ENCODE results near the gene PDE4B. TPM values are rescaled to one million over a fixed set of nuclear protein-coding genes. Genes with fewer than 3 reads are reported as not detected.

The PDE4B gene
- total and polyA plus RNA-seq, 2 donors from 2014 or later, result 2.0 to 8.7 TPM

DNA sequence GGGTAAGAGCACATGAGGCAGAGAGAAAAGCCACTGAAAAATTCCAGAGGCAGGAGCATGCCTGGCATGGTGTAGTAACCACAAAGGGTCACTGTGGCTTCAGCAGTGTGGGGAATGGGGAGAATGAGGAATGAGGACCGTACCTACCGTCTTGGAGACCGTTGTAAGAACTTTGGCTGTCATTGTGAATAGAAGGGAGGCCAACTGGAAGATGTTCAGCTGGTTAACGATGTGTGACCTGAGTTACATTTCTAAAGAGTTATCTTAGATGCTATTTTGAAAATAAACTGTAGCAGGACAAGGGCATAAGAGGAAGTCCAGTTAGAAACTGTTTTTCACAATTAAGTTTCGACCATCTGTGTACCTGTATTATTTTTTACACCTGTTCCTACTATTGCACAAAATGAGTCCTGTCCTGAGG lies 375.8 kb downstream of the PDE4B start:
- intact Hi-C loops (cut with DNase I), result no loop called here
- no peak for DNase-seq
- Histone ChIP-seq H3K27me3 (ENCODE audit: control insufficient read depth, insufficient read depth, low read length) (no peaks in the 10 kb centered on the region), H3K4me1 (ENCODE audit: control insufficient read depth in 2 of 3, insufficient read depth in 2 of 3, low read depth in 1 of 3, low read length in 3 of 3) (no peaks in the 10 kb centered on the region), H3K36me3 (ENCODE audit: control insufficient read depth in 2 of 3, insufficient read depth in 3 of 3, low read length in 3 of 3) (no peaks in the 10 kb centered on the region), H3K9me3 (ENCODE audit: control insufficient read depth in 2 of 3, insufficient read depth in 1 of 3, low read length in 3 of 3) (no peaks in the 10 kb centered on the region), H3K4me3 (ENCODE audit: low read length in 3 of 3) (no peak overlapping the region), H3K27ac (ENCODE audit: low read depth in 2 of 2, low read length in 2 of 2) (no peak overlapping the region), H3K9ac (ENCODE audit: low read length in 3 of 3) (no peak overlapping the region)
- FAIRE-seq, result no peak
- TF ChIP-seq, protein P1, sequence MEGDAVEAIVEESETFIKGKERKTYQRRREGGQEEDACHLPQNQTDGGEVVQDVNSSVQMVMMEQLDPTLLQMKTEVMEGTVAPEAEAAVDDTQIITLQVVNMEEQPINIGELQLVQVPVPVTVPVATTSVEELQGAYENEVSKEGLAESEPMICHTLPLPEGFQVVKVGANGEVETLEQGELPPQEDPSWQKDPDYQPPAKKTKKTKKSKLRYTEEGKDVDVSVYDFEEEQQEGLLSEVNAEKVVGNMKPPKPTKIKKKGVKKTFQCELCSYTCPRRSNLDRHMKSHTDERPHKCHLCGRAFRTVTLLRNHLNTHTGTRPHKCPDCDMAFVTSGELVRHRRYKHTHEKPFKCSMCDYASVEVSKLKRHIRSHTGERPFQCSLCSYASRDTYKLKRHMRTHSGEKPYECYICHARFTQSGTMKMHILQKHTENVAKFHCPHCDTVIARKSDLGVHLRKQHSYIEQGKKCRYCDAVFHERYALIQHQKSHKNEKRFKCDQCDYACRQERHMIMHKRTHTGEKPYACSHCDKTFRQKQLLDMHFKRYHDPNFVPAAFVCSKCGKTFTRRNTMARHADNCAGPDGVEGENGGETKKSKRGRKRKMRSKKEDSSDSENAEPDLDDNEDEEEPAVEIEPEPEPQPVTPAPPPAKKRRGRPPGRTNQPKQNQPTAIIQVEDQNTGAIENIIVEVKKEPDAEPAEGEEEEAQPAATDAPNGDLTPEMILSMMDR (IDR thresholded peaks at IDR 0.05; ENCODE audit: borderline replicate concordance, extremely low read depth, insufficient read depth), result no peak

DNA sequence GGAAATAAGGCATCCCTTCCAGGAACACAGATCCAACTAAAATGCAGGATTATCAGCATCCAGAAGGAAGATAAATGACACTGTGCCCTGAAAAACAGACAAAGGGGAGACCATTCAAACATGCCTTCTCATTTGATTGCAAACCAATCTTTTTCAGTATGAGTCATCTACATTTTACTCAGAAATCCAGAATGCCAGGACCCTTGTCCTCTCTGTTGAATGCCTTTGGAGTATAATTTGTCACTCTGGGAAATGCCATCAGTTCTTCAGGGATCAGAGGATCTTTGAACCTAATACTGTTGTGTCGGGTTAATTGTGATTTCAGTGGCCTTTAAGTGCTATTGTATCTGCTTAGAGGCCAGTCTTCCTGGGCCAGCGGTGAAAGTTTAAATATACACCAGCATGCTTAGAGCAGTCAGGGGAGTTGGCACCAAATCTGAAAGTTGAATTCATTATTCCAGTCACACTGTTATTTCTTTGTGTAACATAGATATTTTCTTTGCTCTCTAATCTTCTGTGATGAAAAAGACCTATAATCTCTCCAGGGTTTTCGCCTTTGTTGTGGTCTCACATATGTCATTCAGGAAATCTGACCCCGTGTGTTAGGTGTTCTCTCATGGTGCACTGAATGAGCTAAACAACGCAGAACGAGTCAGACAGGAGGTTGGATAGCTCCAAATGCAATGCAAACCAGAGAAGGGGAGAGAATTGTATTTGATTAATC lies 376.4 kb downstream of the PDE4B start:
- DNase-seq (peak in 1 of 5 donors; percentile 27), FAIRE-seq (no peak)
- H3K4me3 ChIP-seq (ENCODE audit: low read length in 3 of 3), result no peak overlapping the region
- intact Hi-C loops (cut with DNase I), result no loop called here
- no peaks in the 10 kb centered on the region for H3K27me3 ChIP-seq (ENCODE audit: control insufficient read depth, insufficient read depth, low read length)
- H3K9me3 ChIP-seq (ENCODE audit: control insufficient read depth in 2 of 3, insufficient read depth in 1 of 3, low read length in 3 of 3), result no peaks in the 10 kb centered on the region
- TF ChIP-seq, protein P1 (IDR thresholded peaks at IDR 0.05; ENCODE audit: borderline replicate concordance, extremely low read depth, insufficient read depth), result no peak
- no peak overlapping the region for H3K27ac ChIP-seq (ENCODE audit: low read depth in 2 of 2, low read length in 2 of 2)
- H3K4me1 ChIP-seq (ENCODE audit: control insufficient read depth in 2 of 3, insufficient read depth in 2 of 3, low read depth in 1 of 3, low read length in 3 of 3), result no peaks in the 10 kb centered on the region
- no peaks in the 10 kb centered on the region for H3K36me3 ChIP-seq (ENCODE audit: control insufficient read depth in 2 of 3, insufficient read depth in 3 of 3, low read length in 3 of 3)
- H3K9ac ChIP-seq (ENCODE audit: low read length in 3 of 3), result no peak overlapping the region

DNA sequence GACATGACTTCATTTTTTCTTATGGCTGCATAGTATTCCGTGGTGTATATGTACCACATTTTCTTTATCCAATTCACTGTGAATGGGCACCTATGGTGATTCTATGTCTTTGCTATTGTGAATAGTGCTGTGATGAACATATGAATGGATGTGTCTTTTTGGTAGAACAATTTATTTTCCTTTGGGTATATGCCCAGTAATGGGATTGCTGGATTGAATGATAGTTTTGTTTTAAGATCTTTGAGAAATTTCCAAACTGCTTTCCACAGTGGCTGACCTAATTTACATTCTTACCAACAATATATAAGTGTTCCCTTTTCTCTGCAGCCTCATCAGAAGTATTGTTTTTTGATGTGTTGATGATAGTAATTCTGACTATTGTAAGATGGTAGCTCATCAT lies 379.6 kb downstream of the PDE4B start:
- Histone ChIP-seq H3K9ac (ENCODE audit: low read length in 3 of 3) (no peak overlapping the region), H3K27ac (ENCODE audit: low read depth in 2 of 2, low read length in 2 of 2) (no peak overlapping the region), H3K4me3 (ENCODE audit: low read length in 3 of 3) (no peak overlapping the region), H3K36me3 (ENCODE audit: control insufficient read depth in 2 of 3, insufficient read depth in 3 of 3, low read length in 3 of 3) (no peaks in the 10 kb centered on the region), H3K4me1 (ENCODE audit: control insufficient read depth in 2 of 3, insufficient read depth in 2 of 3, low read depth in 1 of 3, low read length in 3 of 3) (peaks cover 0 to 4% (median 0%) of the 10 kb centered on the region in 3 donors), H3K9me3 (ENCODE audit: control insufficient read depth in 2 of 3, insufficient read depth in 1 of 3, low read length in 3 of 3) (no peaks in the 10 kb centered on the region), H3K27me3 (ENCODE audit: control insufficient read depth, insufficient read depth, low read length) (no peaks in the 10 kb centered on the region)
- TF ChIP-seq, protein P1 (IDR thresholded peaks at IDR 0.05; ENCODE audit: borderline replicate concordance, extremely low read depth, insufficient read depth), result no peak
- DNase-seq (no peak), FAIRE-seq (no peak)
- intact Hi-C loops (cut with DNase I), result no loop called here

Measured in kidney (tissue), 14 donors.